Cardiac muscle cell (in vitro differentiated cells and primary cell): ENCODE measurements around the gene UGT1A3. TPM values are rescaled to one million over a fixed set of nuclear protein-coding genes. Genes with fewer than 3 reads are reported as not detected.

Experiments used
- DNase-seq, 2 donors: peaks; one replicate each; pipeline versions ENCODE4 v3.0.0 to v3.0.0-alpha.2; 2010 to 2017; ENCODE audit warnings: low read depth in 1 of 2, low spot score in 1 of 2
- H3K27ac ChIP-seq: fragments of 200-600 bp; sonication (generic); 2 replicates; pipeline ENCODE4 v1.5.1; 2016
- H3K27me3 ChIP-seq: fragments of 200-600 bp; sonication (generic); 2 replicates; pipeline ENCODE4 v1.6.0; 2016; ENCODE audit warnings: control low read depth
- H3K36me3 ChIP-seq: fragments of 200-600 bp; sonication (generic); 2 replicates; pipeline ENCODE4 v1.5.1; 2016; ENCODE audit warnings: control low read depth
- H3K4me1 ChIP-seq: fragments of 200-600 bp; sonication (generic); 2 replicates; pipeline ENCODE4 v1.8.1; 2017; ENCODE audit warnings: low read depth, mild to moderate bottlenecking, mixed run types
- H3K4me3 ChIP-seq: fragments of 200-600 bp; sonication (generic); 2 replicates; pipeline ENCODE4 v1.5.1; 2016; ENCODE audit warnings: mild to moderate bottlenecking
- H3K9me3 ChIP-seq: fragments of 200-600 bp; sonication (generic); 2 replicates; pipeline ENCODE4 v1.5.1; 2017; ENCODE audit warnings: low read depth, mild to moderate bottlenecking, control low read depth
- polyA plus RNA-seq: library from polyadenylated mRNA; unstranded; fragments of >200 nt; fragmentation: Nextera tagmentation; extraction: Ambion mirVana; gene quantifications from 2 replicates; pipeline ENCODE4 v1.2.1, GENCODE V29; 2016
- total RNA-seq: library from RNA; depleted of rRNA; stranded (reverse); fragments of >200 nt; gene quantifications from 2 replicates; pipeline ENCODE4 v1.2.3, GENCODE V29; 2016
- TF ChIP-seq, protein P1 (sequence below): IDR thresholded peaks from 2 replicates; pipeline ENCODE4 v1.5.1; 2012; ENCODE audit warnings: low read depth, mild to moderate bottlenecking, low read length

UGT1A3 gene
- total and polyA plus RNA-seq, 2 experiments from 2014 or later, result not detected

DNA sequence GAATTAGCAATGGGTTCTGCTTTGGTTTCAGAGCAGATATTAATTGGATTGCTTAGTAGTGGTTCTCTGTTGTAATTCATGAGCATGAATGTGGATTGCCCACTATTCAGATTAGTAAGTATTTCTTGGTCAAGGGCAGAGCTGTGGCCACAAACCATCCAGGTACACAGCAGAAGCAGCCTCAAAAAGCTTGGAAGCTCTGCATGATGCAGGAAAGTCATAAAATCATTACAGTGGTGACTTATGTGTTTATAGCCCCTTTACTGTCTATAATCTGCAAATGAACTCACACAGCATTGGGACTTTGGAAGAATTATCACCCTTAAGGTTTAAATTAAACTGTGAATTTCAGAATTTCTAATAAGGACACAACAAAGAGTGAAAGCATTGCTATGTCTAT lies 29.3 kb downstream of the UGT1A3 start:
- TF ChIP-seq, protein P1, sequence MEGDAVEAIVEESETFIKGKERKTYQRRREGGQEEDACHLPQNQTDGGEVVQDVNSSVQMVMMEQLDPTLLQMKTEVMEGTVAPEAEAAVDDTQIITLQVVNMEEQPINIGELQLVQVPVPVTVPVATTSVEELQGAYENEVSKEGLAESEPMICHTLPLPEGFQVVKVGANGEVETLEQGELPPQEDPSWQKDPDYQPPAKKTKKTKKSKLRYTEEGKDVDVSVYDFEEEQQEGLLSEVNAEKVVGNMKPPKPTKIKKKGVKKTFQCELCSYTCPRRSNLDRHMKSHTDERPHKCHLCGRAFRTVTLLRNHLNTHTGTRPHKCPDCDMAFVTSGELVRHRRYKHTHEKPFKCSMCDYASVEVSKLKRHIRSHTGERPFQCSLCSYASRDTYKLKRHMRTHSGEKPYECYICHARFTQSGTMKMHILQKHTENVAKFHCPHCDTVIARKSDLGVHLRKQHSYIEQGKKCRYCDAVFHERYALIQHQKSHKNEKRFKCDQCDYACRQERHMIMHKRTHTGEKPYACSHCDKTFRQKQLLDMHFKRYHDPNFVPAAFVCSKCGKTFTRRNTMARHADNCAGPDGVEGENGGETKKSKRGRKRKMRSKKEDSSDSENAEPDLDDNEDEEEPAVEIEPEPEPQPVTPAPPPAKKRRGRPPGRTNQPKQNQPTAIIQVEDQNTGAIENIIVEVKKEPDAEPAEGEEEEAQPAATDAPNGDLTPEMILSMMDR, result no peak
- no peaks in the 10 kb centered on the region for H3K27me3 ChIP-seq
- no peak overlapping the region for H3K4me3 ChIP-seq
- H3K4me1 ChIP-seq, result no peaks in the 10 kb centered on the region
- H3K36me3 ChIP-seq, result no peaks in the 10 kb centered on the region
- H3K9me3 ChIP-seq, result no peaks in the 10 kb centered on the region
- DNase-seq, result no peak
- H3K27ac ChIP-seq, result no peak overlapping the region

DNA sequence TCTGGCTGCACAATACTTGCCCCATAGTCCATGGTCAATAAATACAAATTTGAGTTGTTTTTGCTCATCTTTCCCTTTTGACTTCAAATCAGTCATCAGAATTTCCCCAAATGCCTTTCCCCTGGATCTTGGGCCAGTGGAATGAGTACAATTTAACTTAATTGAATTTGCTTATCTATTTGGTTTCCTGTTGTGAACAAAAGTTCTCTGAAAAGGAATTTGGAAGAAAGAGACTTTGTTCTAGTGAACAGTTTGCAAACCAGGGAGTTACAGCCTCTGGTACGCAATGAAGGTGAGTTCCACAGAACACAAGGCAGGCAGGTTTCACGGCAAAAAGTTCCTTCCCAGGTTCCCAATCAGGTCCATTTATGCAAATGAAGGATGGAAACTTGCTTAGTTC lies 30.0 kb downstream of the UGT1A3 start:
- Histone ChIP-seq H3K4me1 (no peaks in the 10 kb centered on the region), H3K9me3 (no peaks in the 10 kb centered on the region), H3K27ac (no peak overlapping the region), H3K4me3 (no peak overlapping the region), H3K36me3 (no peaks in the 10 kb centered on the region), H3K27me3 (no peaks in the 10 kb centered on the region)
- TF ChIP-seq, protein P1, result no peak
- peak in 1 of 2 donors; percentile 73 for DNase-seq

DNA sequence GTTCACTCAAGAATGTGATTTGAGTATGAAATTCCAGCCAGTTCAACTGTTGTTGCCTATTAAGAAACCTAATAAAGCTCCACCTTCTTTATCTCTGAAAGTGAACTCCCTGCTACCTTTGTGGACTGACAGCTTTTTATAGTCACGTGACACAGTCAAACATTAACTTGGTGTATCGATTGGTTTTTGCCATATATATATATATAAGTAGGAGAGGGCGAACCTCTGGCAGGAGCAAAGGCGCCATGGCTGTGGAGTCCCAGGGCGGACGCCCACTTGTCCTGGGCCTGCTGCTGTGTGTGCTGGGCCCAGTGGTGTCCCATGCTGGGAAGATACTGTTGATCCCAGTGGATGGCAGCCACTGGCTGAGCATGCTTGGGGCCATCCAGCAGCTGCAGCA lies 31.2 kb downstream of the UGT1A3 start, which contains the start of gene UGT1A1:
TSS of gene UGT1A1 (plus strand) at position 228 of the 400 bp plus-strand sequence. CDS start at position 246, 18 bp downstream.
- no peak for DNase-seq
- no peaks in the 10 kb centered on the region for H3K36me3 ChIP-seq
- no peak within 1 kb of the TSS for H3K4me3 ChIP-seq
- H3K9me3 ChIP-seq, result no peaks in the 10 kb centered on the region
- H3K4me1 ChIP-seq, result no peaks in the 10 kb centered on the region
- TF ChIP-seq, protein P1, result no peak
- H3K27ac ChIP-seq, result no peak within 1 kb of the TSS
- no peaks in the 10 kb centered on the region for H3K27me3 ChIP-seq

DNA sequence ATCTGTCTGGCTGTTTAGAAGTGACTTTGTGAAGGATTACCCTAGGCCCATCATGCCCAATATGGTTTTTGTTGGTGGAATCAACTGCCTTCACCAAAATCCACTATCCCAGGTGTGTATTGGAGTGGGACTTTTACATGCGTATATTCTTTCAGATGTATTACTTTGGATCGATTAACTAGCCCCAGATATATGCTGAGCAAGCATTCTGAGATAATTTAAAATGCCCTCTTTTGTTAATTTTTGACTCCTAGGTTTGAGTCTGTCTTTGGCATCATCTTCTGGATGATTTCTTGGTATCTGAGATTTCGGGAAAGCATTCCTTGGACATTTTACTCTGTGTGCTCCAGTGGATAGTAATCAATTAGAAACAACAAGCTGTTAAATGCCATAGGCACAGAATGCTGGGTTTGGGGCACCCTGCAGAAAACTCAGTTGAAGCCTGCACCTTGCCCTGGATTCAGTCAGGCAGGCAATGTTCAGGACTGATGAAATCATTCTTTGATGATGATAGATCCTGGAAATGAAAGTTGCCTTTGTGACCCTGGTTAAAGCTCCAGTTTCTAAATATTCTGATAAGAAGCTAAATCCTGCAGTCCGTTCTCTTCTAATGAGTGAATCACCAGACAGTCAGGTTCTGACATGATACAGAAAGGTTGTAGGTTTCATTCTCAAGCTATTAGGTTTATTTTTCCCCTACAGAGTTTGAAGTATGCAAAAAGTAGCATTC lies 32.4 kb downstream of the UGT1A3 start:
- TF ChIP-seq, protein P1, result no peak
- no peaks in the 10 kb centered on the region for H3K36me3 ChIP-seq
- H3K9me3 ChIP-seq, result no peaks in the 10 kb centered on the region
- no peaks in the 10 kb centered on the region for H3K27me3 ChIP-seq
- no peak overlapping the region for H3K27ac ChIP-seq
- H3K4me3 ChIP-seq, result no peak overlapping the region
- peak in 1 of 2 donors; percentile 40 for DNase-seq
- H3K4me1 ChIP-seq, result no peaks in the 10 kb centered on the region

DNA sequence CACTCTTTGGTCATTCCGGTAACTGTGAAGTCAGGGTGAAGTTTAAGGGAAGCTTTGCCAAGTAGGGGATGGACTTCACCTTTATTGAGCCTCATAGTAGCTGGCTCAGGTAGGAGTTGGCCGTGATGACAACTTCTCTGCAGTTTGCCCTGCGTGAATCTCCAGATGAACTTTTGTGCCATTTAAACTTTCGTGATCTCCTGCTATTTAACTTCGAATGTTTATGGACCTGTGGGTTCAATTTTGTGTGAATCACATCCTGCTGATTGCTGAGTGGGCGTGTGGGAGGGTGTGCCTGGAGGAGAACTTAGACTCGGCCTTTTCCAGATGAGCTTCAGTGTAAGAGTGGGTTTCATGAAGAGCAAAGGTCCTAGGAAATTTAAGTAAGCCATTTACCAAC lies 35.4 kb downstream of the UGT1A3 start:
- Histone ChIP-seq H3K4me1 (no peaks in the 10 kb centered on the region), H3K27me3 (no peaks in the 10 kb centered on the region), H3K36me3 (no peaks in the 10 kb centered on the region), H3K9me3 (no peaks in the 10 kb centered on the region), H3K27ac (no peak overlapping the region), H3K4me3 (no peak overlapping the region)
- TF ChIP-seq, protein P1, result no peak
- DNase-seq, result peak in 1 of 2 donors; percentile 81
